Smooth muscle cell (in vitro differentiated cells): ENCODE results near the gene RAD52. TPM values are rescaled to one million over a fixed set of nuclear protein-coding genes. Genes with fewer than 3 reads are reported as not detected.
A peak's percentile ranks its signal among the peaks of the same experiment; 100 is the strongest.

Source experiments
- DNase-seq: peaks from one replicate; lab custom pipeline; 2025; ENCODE audit not compliant: unreplicated experiment; lab: John Stamatoyannopoulos, UW
- H2AFZ ChIP-seq: fragments of 200-600 bp; sonication (generic); 2 replicates; pipeline ENCODE4 v1.6.0; 2016; ENCODE audit warnings: antibody characterized with exemption, low read depth, mild to moderate bottlenecking
- H3F3A ChIP-seq: fragments of 200-600 bp; sonication (generic); 2 replicates; pipeline ENCODE4 v1.6.0; 2017; ENCODE audit warnings: antibody characterized with exemption, low read depth
- H3K27ac ChIP-seq: fragments of 200-600 bp; sonication (generic); 2 replicates; pipeline ENCODE4 v1.5.1; 2016; ENCODE audit warnings: low read depth, mild to moderate bottlenecking
- H3K27me3 ChIP-seq: fragments of 200-600 bp; sonication (generic); 2 replicates; pipeline ENCODE4 v1.6.1; 2016; ENCODE audit warnings: low read depth, mild to moderate bottlenecking
- H3K36me3 ChIP-seq: fragments of 200-600 bp; sonication (generic); 2 replicates; pipeline ENCODE4 v1.5.1; 2016; ENCODE audit warnings: low read depth
- H3K4me1 ChIP-seq: fragments of 200-600 bp; sonication (generic); 2 replicates; pipeline ENCODE4 v1.5.1; 2016; ENCODE audit warnings: low read depth
- H3K4me2 ChIP-seq: fragments of 200-600 bp; sonication (generic); 2 replicates; pipeline ENCODE4 v1.6.0; 2016; ENCODE audit warnings: mild to moderate bottlenecking
- H3K4me3 ChIP-seq: fragments of 200-600 bp; sonication (generic); 2 replicates; pipeline ENCODE4 v1.5.1; 2016; ENCODE audit warnings: mild to moderate bottlenecking
- H3K79me2 ChIP-seq: fragments of 200-600 bp; sonication (generic); 2 replicates; pipeline ENCODE4 v1.6.0; 2016; ENCODE audit warnings: low read depth, mild to moderate bottlenecking
- H3K9ac ChIP-seq: fragments of 200-600 bp; sonication (generic); 2 replicates; pipeline ENCODE4 v1.6.0; 2016; ENCODE audit warnings: low read depth
- H3K9me3 ChIP-seq: fragments of 200-600 bp; sonication (generic); replicated peaks from 2 replicates; pipeline ENCODE4 v1.5.1; 2016; ENCODE audit warnings: low read depth
- H4K20me1 ChIP-seq: fragments of 200-600 bp; sonication (generic); 2 replicates; pipeline ENCODE4 v1.6.0; 2016; ENCODE audit warnings: low read depth
- CTCF ChIP-seq: fragments of 200-600 bp; sonication (generic); IDR thresholded peaks from 2 replicates; pipeline ENCODE4 v1.5.1; 2017; ENCODE audit warnings: borderline replicate concordance, mild to moderate bottlenecking, antibody characterized with exemption; ENCODE audit not compliant: insufficient read depth, poor library complexity, severe bottlenecking
- WGBS: methylation state at CpG from one replicate; pipeline ENCODE4 v1.1.7; 2016; ENCODE audit warnings: low lambda C conversion rate; 5-methylcytosine and 5-hydroxymethylcytosine counted together
- polyA plus RNA-seq: library from polyadenylated mRNA; unstranded; fragments of >200 nt; fragmentation: Nextera tagmentation; extraction: Ambion mirVana; gene quantifications from 2 replicates; pipeline ENCODE4 v1.2.1, GENCODE V29; 2016
- total RNA-seq: library from RNA; depleted of rRNA; stranded (reverse); fragments of >200 nt; gene quantifications from 2 replicates; pipeline ENCODE4 v1.2.3, GENCODE V29; 2014

Gene RAD52
- total and polyA plus RNA-seq, 2 experiments from 2014 or later, result 2.8 to 15.1 TPM

DNA sequence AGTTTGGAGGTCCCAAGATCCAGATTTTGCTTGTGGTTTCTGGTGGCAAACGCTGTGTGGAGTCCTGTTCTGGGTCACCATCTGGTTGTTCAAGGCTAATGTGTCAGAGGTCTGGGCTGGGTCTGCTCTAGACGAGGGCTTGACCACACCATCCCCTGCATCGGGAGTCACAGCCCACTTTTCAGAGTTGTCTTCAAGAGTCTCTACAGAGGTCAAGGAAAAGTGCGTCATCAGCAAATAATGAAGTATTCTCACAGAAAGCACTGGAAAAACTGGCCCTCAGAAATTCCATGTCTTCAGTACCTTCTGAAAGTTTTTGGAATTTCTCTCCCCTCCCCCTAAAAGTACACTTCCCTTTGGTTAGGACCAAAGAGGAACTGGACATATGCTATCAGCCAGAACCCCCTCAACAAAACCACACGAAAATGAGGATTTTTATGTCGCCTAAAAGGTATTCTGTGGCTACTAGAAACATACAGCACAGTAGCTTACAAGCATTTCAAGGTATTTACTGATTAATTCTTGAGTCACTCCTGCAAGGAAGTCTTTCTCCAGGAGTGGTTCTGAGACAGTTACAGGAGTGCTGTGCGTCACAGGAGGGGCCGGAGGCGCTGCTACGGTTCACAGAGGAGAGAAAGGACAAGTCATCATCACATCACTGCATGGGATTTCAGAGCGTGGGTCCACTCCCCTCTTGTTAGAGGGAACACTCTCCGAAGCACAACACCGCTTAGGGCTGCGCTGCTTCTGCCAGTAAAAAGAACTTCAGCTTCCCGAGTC, 35.4 kb downstream of the RAD52 start:
- no peak for DNase-seq
- TF ChIP-seq CTCF, result no peak
- H3F3A ChIP-seq, result peaks cover 9% of the 10 kb centered on the region
- H3K27me3 ChIP-seq, result no peaks in the 10 kb centered on the region
- peaks cover 10% of the 10 kb centered on the region for H3K36me3 ChIP-seq
- H3K4me2 ChIP-seq, result no peak overlapping the region
- H2AFZ ChIP-seq, result no peak overlapping the region
- peak overlapping the region; percentile 61 for H3K27ac ChIP-seq
- no peak overlapping the region for H3K4me3 ChIP-seq
- no peaks in the 10 kb centered on the region for H3K9me3 ChIP-seq
- 82% methylated on average over 15 of the region's 15 CpGs for WGBS
- no peaks in the 10 kb centered on the region for H3K4me1 ChIP-seq
- H3K79me2 ChIP-seq, result no peaks in the 10 kb centered on the region
- H3K9ac ChIP-seq, result no peak overlapping the region
- no peaks in the 10 kb centered on the region for H4K20me1 ChIP-seq

DNA sequence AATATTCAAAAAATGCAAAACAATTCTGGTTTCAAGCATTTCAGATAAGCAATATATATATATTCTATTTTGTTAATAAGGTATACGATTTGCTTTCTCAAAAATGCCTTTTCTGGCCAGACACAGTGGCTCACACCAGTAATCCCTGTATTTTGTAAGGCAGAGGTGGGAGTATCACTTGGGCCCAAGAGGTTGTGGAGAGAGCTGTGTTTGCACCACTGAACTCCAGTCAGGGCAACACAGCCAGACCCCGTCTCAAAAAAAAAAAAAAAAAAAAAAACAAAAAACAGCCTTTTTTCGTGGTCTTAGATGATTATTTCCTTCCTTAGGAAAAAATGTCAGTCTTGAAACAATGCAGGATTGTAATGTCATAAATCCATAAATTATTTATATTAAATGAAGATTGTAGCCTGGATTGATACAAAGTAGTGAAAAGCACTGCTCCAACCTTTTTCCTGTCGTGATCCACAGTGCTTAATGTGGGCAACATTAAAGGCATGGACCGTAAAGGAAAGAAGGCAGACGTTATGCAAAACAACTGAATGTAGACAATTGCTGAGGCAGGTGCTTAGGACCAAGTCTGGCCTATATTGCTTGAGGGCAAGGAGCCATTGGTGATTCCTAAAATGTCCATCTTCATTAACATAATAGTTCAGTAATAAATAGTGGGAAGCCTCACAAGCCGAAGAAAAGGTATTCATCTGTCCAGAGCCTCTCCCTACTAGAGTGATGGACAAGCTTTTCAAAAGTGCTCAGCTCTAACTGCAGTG, 36.8 kb downstream of the RAD52 start:
- Histone ChIP-seq H3K27me3 (no peaks in the 10 kb centered on the region), H4K20me1 (no peaks in the 10 kb centered on the region), H3K79me2 (no peaks in the 10 kb centered on the region), H3K36me3 (peaks cover 17% of the 10 kb centered on the region), H2AFZ (no peak overlapping the region), H3K4me1 (no peaks in the 10 kb centered on the region), H3K9me3 (no peaks in the 10 kb centered on the region), H3F3A (peaks cover 9% of the 10 kb centered on the region), H3K4me2 (no peak overlapping the region), H3K27ac (no peak overlapping the region), H3K9ac (no peak overlapping the region), H3K4me3 (no peak overlapping the region)
- 91% methylated on average over 7 of the region's 7 CpGs for WGBS
- no peak for TF ChIP-seq CTCF
- no peak for DNase-seq

GRCh38 chr12:911191-911826, 38.2 kb downstream of the RAD52 start:
- Histone ChIP-seq H3K4me1 (no peaks in the 10 kb centered on the region), H3K27me3 (no peaks in the 10 kb centered on the region), H3K79me2 (no peaks in the 10 kb centered on the region), H3K27ac (no peak overlapping the region), H3F3A (peaks cover 9% of the 10 kb centered on the region), H3K9me3 (no peaks in the 10 kb centered on the region), H2AFZ (no peak overlapping the region), H4K20me1 (peaks cover 4% of the 10 kb centered on the region), H3K9ac (no peak overlapping the region), H3K4me2 (no peak overlapping the region), H3K4me3 (no peak overlapping the region), H3K36me3 (peaks cover 18% of the 10 kb centered on the region)
- no peak for TF ChIP-seq CTCF
- 95% methylated on average over 10 of the region's 10 CpGs for WGBS
- no peak for DNase-seq
